ENCODE results near the gene TNFSF8. TPM values are rescaled to one million over a fixed set of nuclear protein-coding genes. Genes with fewer than 3 reads are reported as not detected.

Gene TNFSF8
- total and polyA plus RNA-seq, 2 of the 4 experiments (the other 2 are of a cell fraction): not detected

DNA sequence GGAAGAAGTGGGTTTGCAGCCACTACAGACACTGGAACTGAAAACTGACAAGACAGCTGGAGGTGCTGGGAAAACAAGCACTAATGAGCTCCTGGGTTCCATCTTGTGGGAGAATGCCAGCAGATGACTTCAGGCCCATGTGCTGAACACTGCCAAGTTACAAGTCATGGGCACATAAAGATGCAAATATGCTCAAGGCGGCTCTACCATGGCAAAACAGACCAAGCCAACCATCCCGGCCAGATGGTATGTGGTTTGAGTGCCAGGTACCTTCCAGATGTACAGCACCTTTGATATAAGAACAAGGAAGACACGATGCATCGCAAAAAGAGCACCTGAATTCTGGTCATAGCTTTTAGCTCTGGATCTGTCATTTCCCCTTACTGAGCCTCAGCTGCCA is 19.9 kb downstream of the TNFSF8 start:
- DNase-seq (no peak), ATAC-seq (ENCODE audit: low read depth) (no peak)
- no CpG with 5 or more reads among the region's 4 CpGs for WGBS, 2 experiments (ENCODE audit: extremely low coverage in 2 of 2, insufficient read length in 1 of 2)
- Histone ChIP-seq H4K5ac (ENCODE audit: low read depth, low read length) (no peak overlapping the region), H3K23ac (ENCODE audit: low read depth, low read length) (no peak overlapping the region), H3K36me3 (ENCODE audit: control insufficient read depth, insufficient read depth, low read length) (no peaks in the 10 kb centered on the region), H2BK5ac (ENCODE audit: low read depth, low read length, poor library complexity, severe bottlenecking) (no peak overlapping the region), H3K9ac (ENCODE audit: low read depth, low read length) (no peak overlapping the region), H2AK9ac (replicated peaks; ENCODE audit: low read depth, low read length, poor library complexity) (no peak overlapping the region), H3K4me1 (ENCODE audit: control insufficient read depth, insufficient read depth, low read length) (peaks cover 11% of the 10 kb centered on the region; the same call in 1 of the 2 replicates), H3K4ac (ENCODE audit: low read depth, low read length) (no peak overlapping the region), H3K79me1 (ENCODE audit: low read depth in 1 of 2, low read length in 2 of 2) (no peaks in the 10 kb centered on the region), H3K9me1 (ENCODE audit: insufficient read depth, low read length) (0 out of 2 replicates have a peak, but pooled peaks cover 4% of the 10 kb centered on the region), H3K4me2 (ENCODE audit: low read depth, low read length) (no peak overlapping the region), H3K18ac (ENCODE audit: low read depth, low read length) (no peak overlapping the region), H4K91ac (ENCODE audit: insufficient read depth, low read depth, low read length) (no peak overlapping the region), H2AK5ac (ENCODE audit: low read depth, low read length) (peak overlapping the region; percentile 30; the same call in 1 of the 2 replicates), H2BK15ac (ENCODE audit: low read depth, low read length) (peak overlapping the region; percentile 30; the same call in 1 of the 3 replicates), H3K9me3 (ENCODE audit: control insufficient read depth, insufficient read depth, low read length) (no peaks in the 10 kb centered on the region), H3K27ac (ENCODE audit: insufficient read depth, low read length) (no peak overlapping the region), H4K8ac (ENCODE audit: low read depth in 2 of 2, low read length in 2 of 2) (no peak overlapping the region), H3K14ac (replicated peaks; ENCODE audit: low read depth, low read length) (no peak overlapping the region), H4K20me1 (ENCODE audit: insufficient read depth, low read length) (no peaks in the 10 kb centered on the region), H2BK20ac (ENCODE audit: low read depth, low read length) (no peak overlapping the region), H2AFZ (replicated peaks; ENCODE audit: low read length, poor library complexity) (no peak overlapping the region), H3K56ac (ENCODE audit: extremely low read depth, insufficient read depth, low read length) (no peak overlapping the region), H3K4me3 (ENCODE audit: insufficient read depth, low read depth, low read length) (no peak overlapping the region), H3K27me3 (ENCODE audit: control insufficient read depth, insufficient read depth, low read length) (peaks cover 17% of the 10 kb centered on the region), H2BK120ac (ENCODE audit: low read depth, low read length) (no peak overlapping the region)
- TF ChIP-seq SMC3 (IDR thresholded peaks at IDR 0.05; ENCODE audit: low read depth, low read length): no peak
- TF ChIP-seq NFE2L2 (IDR thresholded peaks at IDR 0.05; ENCODE audit: low read depth, low read length): no peak
- TF ChIP-seq FOS (IDR thresholded peaks at IDR 0.05; ENCODE audit: low read depth, low read length): no peak
- TF ChIP-seq RCOR1 (IDR thresholded peaks at IDR 0.05; ENCODE audit: insufficient replicate concordance, low read length): no peak
- TF ChIP-seq MAZ (IDR thresholded peaks at IDR 0.05; ENCODE audit: borderline replicate concordance, low read depth, low read length): no peak
- TF ChIP-seq, protein P1, sequence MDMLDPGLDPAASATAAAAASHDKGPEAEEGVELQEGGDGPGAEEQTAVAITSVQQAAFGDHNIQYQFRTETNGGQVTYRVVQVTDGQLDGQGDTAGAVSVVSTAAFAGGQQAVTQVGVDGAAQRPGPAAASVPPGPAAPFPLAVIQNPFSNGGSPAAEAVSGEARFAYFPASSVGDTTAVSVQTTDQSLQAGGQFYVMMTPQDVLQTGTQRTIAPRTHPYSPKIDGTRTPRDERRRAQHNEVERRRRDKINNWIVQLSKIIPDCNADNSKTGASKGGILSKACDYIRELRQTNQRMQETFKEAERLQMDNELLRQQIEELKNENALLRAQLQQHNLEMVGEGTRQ (IDR thresholded peaks at IDR 0.05; ENCODE audit: low read depth, low read length): no peak
- no peak for TF ChIP-seq RFX5 (IDR thresholded peaks at IDR 0.05; ENCODE audit: low read depth, low read length)
- no peak for TF ChIP-seq RAD21 (IDR thresholded peaks at IDR 0.05; ENCODE audit: low read length)
- TF ChIP-seq POLR2A (IDR thresholded peaks at IDR 0.05; ENCODE audit: low read depth, low read length): no peak
- TF ChIP-seq MXI1 (IDR thresholded peaks at IDR 0.05; ENCODE audit: borderline replicate concordance, low read depth, low read length): no peak
- TF ChIP-seq, protein P2, sequence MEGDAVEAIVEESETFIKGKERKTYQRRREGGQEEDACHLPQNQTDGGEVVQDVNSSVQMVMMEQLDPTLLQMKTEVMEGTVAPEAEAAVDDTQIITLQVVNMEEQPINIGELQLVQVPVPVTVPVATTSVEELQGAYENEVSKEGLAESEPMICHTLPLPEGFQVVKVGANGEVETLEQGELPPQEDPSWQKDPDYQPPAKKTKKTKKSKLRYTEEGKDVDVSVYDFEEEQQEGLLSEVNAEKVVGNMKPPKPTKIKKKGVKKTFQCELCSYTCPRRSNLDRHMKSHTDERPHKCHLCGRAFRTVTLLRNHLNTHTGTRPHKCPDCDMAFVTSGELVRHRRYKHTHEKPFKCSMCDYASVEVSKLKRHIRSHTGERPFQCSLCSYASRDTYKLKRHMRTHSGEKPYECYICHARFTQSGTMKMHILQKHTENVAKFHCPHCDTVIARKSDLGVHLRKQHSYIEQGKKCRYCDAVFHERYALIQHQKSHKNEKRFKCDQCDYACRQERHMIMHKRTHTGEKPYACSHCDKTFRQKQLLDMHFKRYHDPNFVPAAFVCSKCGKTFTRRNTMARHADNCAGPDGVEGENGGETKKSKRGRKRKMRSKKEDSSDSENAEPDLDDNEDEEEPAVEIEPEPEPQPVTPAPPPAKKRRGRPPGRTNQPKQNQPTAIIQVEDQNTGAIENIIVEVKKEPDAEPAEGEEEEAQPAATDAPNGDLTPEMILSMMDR (conservative IDR thresholded peaks at IDR 0.05; ENCODE audit: low read depth, low read length): no peak
- TF ChIP-seq MAFK (IDR thresholded peaks at IDR 0.05; ENCODE audit: low read depth, low read length): no peak
- no peak for TF ChIP-seq CHD1 (IDR thresholded peaks at IDR 0.05; ENCODE audit: low read depth, low read length)
- TF ChIP-seq BHLHE40 (IDR thresholded peaks at IDR 0.05; ENCODE audit: low read depth, low read length): no peak
- intact Hi-C loops (cut with micrococcal nuclease) (loop anchor here (2.0 kb wide), 1 partner anchor 248 kb away; no protein-coding TSS in a partner anchor), dilution Hi-C loops (cut with HindIII; ENCODE audit: low sequenced_read_pairs, unreplicated experiment) (no loop called here), in situ Hi-C loops (cut with MboI; ENCODE audit: low sequenced_read_pairs) (loop anchor here (5.0 kb wide), 1 partner anchor 102 kb away; no protein-coding TSS in a partner anchor)
- POLR2A ChIA-PET (ENCODE audit: unreplicated experiment): no interaction called here
- CTCF ChIA-PET: interaction anchor here (0.7 to 1.3 kb wide), 11 partner anchors 9 to 505 kb away, joined by 3 to 5 read pairs (median 3); no protein-coding TSS in a partner anchor
- no TSS peak for BruUV-seq (replicated peaks)

All from IMR-90 (cell line).